B cell (primary cell): ENCODE data around the gene CNTNAP2. TPM values are rescaled to one million over a fixed set of nuclear protein-coding genes. Genes with fewer than 3 reads are reported as not detected.

Source experiments
- ATAC-seq: fragments of 200-7000 bp; cut with Tn5 transposase; one replicate; pipeline ENCODE4 v1.10.0; 2021; ENCODE audit warnings: low read depth, mild to moderate bottlenecking, moderate number of reproducible peaks, moderate library complexity
- CTCF ChIA-PET: fragments of 350-600 bp; sonication (Branson Sonifier 250); formaldehyde crosslinking; loops from one replicate; lab custom pipeline; 2021; ENCODE audit warnings: antibody characterized with exemption, inconsistent platforms; lab: Charles Lee
- POLR2A ChIA-PET: fragments of 350-600 bp; sonication (Branson Sonifier 250); formaldehyde crosslinking; loops from one replicate; lab custom pipeline; 2021; ENCODE audit warnings: antibody characterized with exemption; lab: Charles Lee
- DNase-seq: peaks from one replicate; pipeline ENCODE4 v3.0.0; 2013
- H2AFZ ChIP-seq: 2 replicates; pipeline ENCODE4 v1.6.1; 2012; ENCODE audit warnings: mild to moderate bottlenecking, low read depth, low read length; ENCODE audit not compliant: insufficient read depth, poor library complexity, severe bottlenecking
- H3K27ac ChIP-seq, 2 donors: 1 replicate in 1 of 2; 2 replicates in 1 of 2; pipeline ENCODE4 v1.5.1; 2012 to 2013; ENCODE audit warnings: low read length in 2 of 2, mild to moderate bottlenecking in 2 of 2, moderate library complexity in 1 of 2
- H3K27me3 ChIP-seq, 4 experiments: fragments of 200-600 bp in 1 of 4; sonication (generic) in 1 of 4; replicated peaks in 1 of 4; 1 replicate in 2 of 4; 2 replicates in 2 of 4; pipeline versions ENCODE4 v1.6.1 to v1.7.0; 2013 to 2016; ENCODE audit warnings: low read length in 3 of 4, mild to moderate bottlenecking in 2 of 4, mixed read lengths in 1 of 4, moderate library complexity in 1 of 4; ENCODE audit not compliant: insufficient read depth in 4 of 4, control insufficient read depth in 3 of 4; ENCODE audit errors: control extremely low read depth in 1 of 4
- H3K36me3 ChIP-seq, 2 experiments: replicated peaks in 1 of 2; 1 replicate in 1 of 2; 2 replicates in 1 of 2; pipeline versions ENCODE4 v1.6.1 to v1.7.1; 2013; ENCODE audit warnings: low read length in 1 of 2; ENCODE audit not compliant: insufficient read depth in 2 of 2, control insufficient read depth in 1 of 2; ENCODE audit errors: control extremely low read depth in 1 of 2, extremely low read depth in 1 of 2
- H3K4me1 ChIP-seq, 2 donors: fragments of 200-600 bp in 1 of 2; sonication (generic) in 1 of 2; 1 replicate in 1 of 2; 2 replicates in 1 of 2; pipeline versions ENCODE4 v1.5.1 to v1.6.1; 2013 to 2017; ENCODE audit warnings: low read length in 2 of 2; ENCODE audit not compliant: control insufficient read depth in 2 of 2, insufficient read depth in 2 of 2
- H3K4me2 ChIP-seq: replicated peaks from 2 replicates; pipeline ENCODE3; 2012; ENCODE audit warnings: mild to moderate bottlenecking, low read depth, low read length; ENCODE audit not compliant: poor library complexity, severe bottlenecking
- H3K4me3 ChIP-seq, 5 experiments: fragments of 200-600 bp in 1 of 5; sonication (generic) in 1 of 5; 1 replicate in 3 of 5; 2 replicates in 2 of 5; pipeline versions ENCODE4 v1.5.1 to v1.7.0; 2011 to 2016; ENCODE audit warnings: low read length in 4 of 5, mild to moderate bottlenecking in 4 of 5, low read depth in 2 of 5, control low read depth in 1 of 5, moderate library complexity in 1 of 5; ENCODE audit not compliant: insufficient read depth in 1 of 5; ENCODE audit errors: control extremely low read depth in 1 of 5, extremely low read depth in 1 of 5
- H3K79me2 ChIP-seq: fragments of 200-600 bp; sonication (generic); one replicate; pipeline ENCODE4 v1.6.0; 2016; ENCODE audit warnings: low read length; ENCODE audit not compliant: control insufficient read depth, insufficient read depth
- H3K9ac ChIP-seq: fragments of 200-600 bp; sonication (generic); 2 replicates; pipeline ENCODE4 v1.6.1; 2017; ENCODE audit warnings: mild to moderate bottlenecking, low read length, moderate library complexity
- H3K9me3 ChIP-seq, 3 donors: one replicate each; pipeline versions ENCODE4 v1.6.1 to v1.7.1; 2013; ENCODE audit warnings: low read length in 2 of 3; ENCODE audit not compliant: control insufficient read depth in 2 of 3, insufficient read depth in 1 of 3; ENCODE audit errors: control extremely low read depth in 1 of 3
- H4K20me1 ChIP-seq: 2 replicates; pipeline ENCODE4 v1.6.0; 2012; ENCODE audit warnings: mild to moderate bottlenecking, low read length; ENCODE audit not compliant: insufficient read depth, control insufficient read depth, poor library complexity, severe bottlenecking
- H3K27ac Mint-ChIP-seq: one replicate; pipeline ENCODE4 v1.8.0; 2021; ENCODE audit warnings: mixed read lengths
- H3K27me3 Mint-ChIP-seq: one replicate; pipeline ENCODE4 v1.8.0; 2021; ENCODE audit warnings: mixed read lengths
- H3K4me1 Mint-ChIP-seq: one replicate; pipeline ENCODE4 v1.8.0; 2021; ENCODE audit warnings: mixed read lengths
- H3K4me3 Mint-ChIP-seq: one replicate; pipeline ENCODE4 v1.8.0; 2021; ENCODE audit warnings: mixed read lengths
- H3K9me3 Mint-ChIP-seq: one replicate; pipeline ENCODE4 v1.8.0; 2022; ENCODE audit warnings: mixed read lengths; ENCODE audit not compliant: insufficient read depth
- CTCF ChIP-seq: fragments of 200-600 bp; IDR thresholded peaks from one replicate; pipeline ENCODE4 v1.8.0; 2022; ENCODE audit warnings: antibody characterized with exemption, mild to moderate bottlenecking
- EZH2 ChIP-seq: IDR thresholded peaks from 2 replicates; pipeline ENCODE4 v1.6.1; 2012; ENCODE audit warnings: borderline replicate concordance, low read depth, mild to moderate bottlenecking, moderate library complexity, low read length; ENCODE audit not compliant: insufficient read depth, poor library complexity, severe bottlenecking
- WGBS: methylation state at CpG from one replicate; pipeline ENCODE4 v1.1.5; 2013; ENCODE audit warnings: missing lambda C conversion rate; ENCODE audit not compliant: insufficient coverage; 5-methylcytosine and 5-hydroxymethylcytosine counted together
- intact Hi-C: fragments of 100-400 bp; cut with micrococcal nuclease; formaldehyde crosslinking; loops from one replicate; pipeline ENCODE4 v1.10.0; 2022
- polyA plus RNA-seq: library from polyadenylated mRNA; depleted of rRNA; stranded (reverse); fragments of >200 nt; gene quantifications from 2 replicates; pipeline ENCODE4 v1.2.3, GENCODE V29; 2012
- total RNA-seq, 2 donors: library from RNA; stranded (reverse); fragments of 120-200 nt in 1 of 2; gene quantifications; 1 replicate in 1 of 2; 2 replicates in 1 of 2; pipeline versions ENCODE4 v1.2.3 to v1.2.4, GENCODE V29; 2013 to 2022

The CNTNAP2 gene
- total and polyA plus RNA-seq, 2 donors (not counting 1 experiment from before 2014, with no cell fraction given), result 7.4 to 16.6 TPM

- Mint-ChIP-seq H3K4me3 (no peak overlapping the region), H3K27ac (no peak overlapping the region), H3K4me1 (no peaks in the 10 kb centered on the region), H3K27me3 (no peaks in the 10 kb centered on the region), H3K9me3 (peaks cover 3% of the 10 kb centered on the region)
- WGBS, result no CpG with 5 or more reads among the region's 3 CpGs
- Histone ChIP-seq H3K9me3 (peaks cover 0 to 3% (median 0%) of the 10 kb centered on the region in 3 donors), H3K4me1 (no peaks in the 10 kb centered on the region), H4K20me1 (no peaks in the 10 kb centered on the region), H2AFZ (no peak overlapping the region), H3K9ac (no peak overlapping the region), H3K36me3 (no peaks in the 10 kb centered on the region), H3K79me2 (no peaks in the 10 kb centered on the region), H3K27me3 (no peaks in the 10 kb centered on the region), H3K27ac (no peak overlapping the region), H3K4me2 (no peak overlapping the region), H3K4me3 (no peak overlapping the region)
- ATAC-seq (no peak), DNase-seq (no peak)
- TF ChIP-seq EZH2, result no peak
- no peak for TF ChIP-seq CTCF
- CTCF ChIA-PET, result no interaction called here
- intact Hi-C loops, result no loop called here
- POLR2A ChIA-PET, result no interaction called here
Observed at GRCh38 chr7:147578196-147578595, 1461.6 kb downstream of the CNTNAP2 start.

- no CpG with 5 or more reads among the region's 1 CpG for WGBS
- no peaks in the 10 kb centered on the region for H3K79me2 ChIP-seq
- Mint-ChIP-seq H3K4me3 (no peak overlapping the region), H3K9me3 (peaks cover 3% of the 10 kb centered on the region), H3K27me3 (no peaks in the 10 kb centered on the region), H3K27ac (no peak overlapping the region), H3K4me1 (no peaks in the 10 kb centered on the region)
- intact Hi-C loops, result no loop called here
- ChIA-PET CTCF (no interaction called here), POLR2A (no interaction called here)
- DNase-seq (no peak), ATAC-seq (no peak)
- TF ChIP-seq EZH2 (no peak), CTCF (no peak)
- H3K9me3 ChIP-seq, result peaks cover 0 to 3% (median 0%) of the 10 kb centered on the region in 3 donors
- H2AFZ ChIP-seq, result no peak overlapping the region
- no peaks in the 10 kb centered on the region for H4K20me1 ChIP-seq
- H3K4me2 ChIP-seq, result no peak overlapping the region
- H3K27me3 ChIP-seq, result no peaks in the 10 kb centered on the region
- H3K4me3 ChIP-seq, result no peak overlapping the region
- H3K4me1 ChIP-seq, result no peaks in the 10 kb centered on the region
- no peaks in the 10 kb centered on the region for H3K36me3 ChIP-seq
- H3K27ac ChIP-seq, result no peak overlapping the region
- H3K9ac ChIP-seq, result no peak overlapping the region
Observed at GRCh38 chr7:147579148-147579547, 1462.5 kb downstream of the CNTNAP2 start.
